Measurements from ENCODE around the gene PI3. TPM values are rescaled to one million over a fixed set of nuclear protein-coding genes. Genes with fewer than 3 reads are reported as not detected.

PI3 gene
- total RNA-seq, 3 donors from 2014 or later: 86.8 to 399 (median 294) TPM

GRCh38 chr20:45156713-45157112 is 18.0 kb upstream of the PI3 start:
- Histone ChIP-seq H3K4me3 (no peak overlapping the region), H3K9me3 (peaks cover 18% of the 10 kb centered on the region), H3K4me1 (ENCODE audit: low read depth) (peaks cover 4% of the 10 kb centered on the region), H3K36me3 (ENCODE audit: low read depth) (no peaks in the 10 kb centered on the region)
- DNase-seq: no peak
- intact Hi-C loops (cut with DNase I, micrococcal nuclease): no loop called here
- ATAC-seq: no peak
- no peak for TF ChIP-seq CTCF (IDR thresholded peaks at IDR 0.05)

- Histone ChIP-seq H3K4me1 (ENCODE audit: low read depth) (peaks cover 8% of the 10 kb centered on the region), H3K4me3 (no peak overlapping the region), H3K36me3 (ENCODE audit: low read depth) (no peaks in the 10 kb centered on the region), H3K9me3 (peaks cover 18% of the 10 kb centered on the region)
- intact Hi-C loops (cut with DNase I, micrococcal nuclease): no loop called here
- TF ChIP-seq CTCF (IDR thresholded peaks at IDR 0.05): no peak
- DNase-seq (peak in 1 of 3 donors; percentile 70), ATAC-seq (peak; percentile 98)
These were observed 16.7 kb upstream of the PI3 start for GRCh38 chr20:45157962-45158361.

GRCh38 chr20:45163083-45163803 is 11.5 kb upstream of the PI3 start:
- peaks cover 11% of the 10 kb centered on the region for H3K9me3 ChIP-seq
- intact Hi-C loops (cut with DNase I, micrococcal nuclease): no loop called here
- DNase-seq: peak; percentile 83 to 86 (median 85)

GRCh38 chr20:45164906-45165305 is 9.8 kb upstream of the PI3 start:
- DNase-seq (no peak), ATAC-seq (no peak)
- Histone ChIP-seq H3K36me3 (ENCODE audit: low read depth) (no peaks in the 10 kb centered on the region), H3K4me3 (no peak overlapping the region), H3K4me1 (ENCODE audit: low read depth) (peaks cover 8% of the 10 kb centered on the region), H3K9me3 (peaks cover 3% of the 10 kb centered on the region)
- intact Hi-C loops (cut with DNase I, micrococcal nuclease): no loop called here
- no peak for TF ChIP-seq CTCF (IDR thresholded peaks at IDR 0.05)

More at GRCh38 chr20:45163083-45163803, 11.5 kb upstream of the PI3 start:
- Histone ChIP-seq H3K36me3 (ENCODE audit: low read depth) (no peaks in the 10 kb centered on the region), H3K4me1 (ENCODE audit: low read depth) (peaks cover 8% of the 10 kb centered on the region), H3K4me3 (no peak overlapping the region)
- TF ChIP-seq CTCF (IDR thresholded peaks at IDR 0.05): no peak
- peak; percentile 97 for ATAC-seq

GRCh38 chr20:45173522-45173921 is 1.2 kb upstream of the PI3 start:
- intact Hi-C loops (cut with DNase I, micrococcal nuclease): no loop called here
- H3K4me1 ChIP-seq (ENCODE audit: low read depth): peaks cover 2% of the 10 kb centered on the region
- no peaks in the 10 kb centered on the region for H3K9me3 ChIP-seq
- H3K36me3 ChIP-seq (ENCODE audit: low read depth): no peaks in the 10 kb centered on the region
- H3K4me3 ChIP-seq: no peak overlapping the region
- TF ChIP-seq CTCF (IDR thresholded peaks at IDR 0.05): no peak
- ATAC-seq (no peak), DNase-seq (no peak)

Measured in mucosa of descending colon (tissue), 3 donors.